HepG2 (cell line): ENCODE measurements around the gene BMI1. TPM values are rescaled to one million over a fixed set of nuclear protein-coding genes. Genes with fewer than 3 reads are reported as not detected.
A peak's percentile ranks its signal among the peaks of the same experiment; 100 is the strongest.

Source experiments
- ATAC-seq: fragments of 200-7000 bp; cut with Tn5 transposase; 3 replicates; pipeline ENCODE4 v1.9.1; 2020; ENCODE audit warnings: mild to moderate bottlenecking, moderate library complexity
- BruUV-seq: library from RNA; stranded (reverse); fragments of 400-500 nt; replicated peaks from 2 replicates; lab custom pipeline; 2021; lab: Mats Ljungman, UMichigan
- CTCF ChIA-PET: fragments of 300-600 bp; formaldehyde crosslinking; extraction: SDS; loops from one replicate; lab custom pipeline; 2021; ENCODE audit warnings: low total read pairs, inconsistent platforms, low intra/inter-chr PET ratio; lab: Yijun Ruan, JAX
- POLR2A ChIA-PET: fragments of 350-600 bp; sonication (Branson Sonifier 250); formaldehyde crosslinking; loops from one replicate; lab custom pipeline; 2020; ENCODE audit warnings: antibody characterized with exemption, inconsistent platforms; lab: Yijun Ruan, JAX
- DNase-seq: peaks from one replicate; pipeline ENCODE4 v3.0.0-alpha.2; 2015; ENCODE audit warnings: low spot score
- FAIRE-seq: peaks from 3 replicates; lab custom pipeline; 2011; peaks lifted over from hg19 to GRCh38; lab: Jason Lieb, UNC
- H2AFZ ChIP-seq: one replicate; pipeline ENCODE4 v1.6.1; 2011; ENCODE audit warnings: low read length, inconsistent platforms
- H3K27ac ChIP-seq: fragments of 300-600 bp; 3 replicates; pipeline ENCODE4 v1.8.0; 2011; ENCODE audit warnings: mixed run types, mild to moderate bottlenecking, mixed read lengths, low read length, inconsistent platforms; ENCODE audit not compliant: insufficient read depth; ENCODE audit errors: extremely low read length
- H3K27me3 ChIP-seq, 2 experiments: fragments of 200-600 bp in 1 of 2; 2 replicates in 1 of 2; 3 replicates in 1 of 2; pipeline versions ENCODE4 v1.6.0 to v1.8.0; 2011; ENCODE audit warnings: low read length in 2 of 2, mild to moderate bottlenecking in 2 of 2, moderate library complexity in 2 of 2, inconsistent platforms in 1 of 2; ENCODE audit not compliant: insufficient read depth in 2 of 2, control insufficient read depth in 1 of 2
- H3K36me3 ChIP-seq, 2 experiments: fragments of 200-600 bp in 1 of 2; replicated peaks in 1 of 2; 2 replicates in 1 of 2; 3 replicates in 1 of 2; pipeline versions ENCODE4 v1.5.1 to v1.8.0; 2011; ENCODE audit warnings: low read length in 2 of 2, inconsistent platforms in 1 of 2; ENCODE audit not compliant: insufficient read depth in 2 of 2, control insufficient read depth in 1 of 2
- H3K4me1 ChIP-seq: 2 replicates; pipeline ENCODE4 v1.5.1; 2012; ENCODE audit warnings: low read length, inconsistent platforms; ENCODE audit not compliant: insufficient read depth
- H3K4me2 ChIP-seq: 2 replicates; pipeline ENCODE4 v1.6.0; 2011; ENCODE audit warnings: low read depth, low read length, inconsistent platforms
- H3K4me3 ChIP-seq, 3 experiments: fragments of 200-600 bp in 1 of 3; sonication (generic), shearing (Covaris generic) in 1 of 3; replicated peaks in 1 of 3; 2 replicates each; pipeline ENCODE4 v1.5.1; 2011 to 2016; ENCODE audit warnings: low read length in 3 of 3, inconsistent platforms in 2 of 3, low read depth in 2 of 3, mild to moderate bottlenecking in 2 of 3, control low read depth in 1 of 3, mixed read lengths in 1 of 3; ENCODE audit not compliant: insufficient read depth in 1 of 3
- H3K79me2 ChIP-seq: one replicate; pipeline ENCODE4 v1.6.1; 2011; ENCODE audit warnings: low read length, inconsistent platforms; ENCODE audit not compliant: insufficient read depth
- H3K9ac ChIP-seq: 2 replicates; pipeline ENCODE4 v1.6.0; 2011; ENCODE audit warnings: mild to moderate bottlenecking, low read depth, low read length, inconsistent platforms; ENCODE audit not compliant: insufficient read depth
- H3K9me3 ChIP-seq: 2 replicates; pipeline ENCODE4 v1.5.1; 2012; ENCODE audit warnings: mild to moderate bottlenecking, low read length
- H4K20me1 ChIP-seq: 2 replicates; pipeline ENCODE4 v1.6.0; 2011; ENCODE audit warnings: inconsistent platforms, mild to moderate bottlenecking, low read length, moderate library complexity; ENCODE audit not compliant: insufficient read depth
- ATF1 ChIP-seq: IDR thresholded peaks from 2 replicates; pipeline ENCODE4 v1.6.1; 2016; ENCODE audit warnings: mild to moderate bottlenecking, control low read depth
- CBX2 ChIP-seq, 2 experiments: fragments of 200-600 bp in 1 of 2; sonication (generic); formaldehyde crosslinking in 1 of 2; IDR thresholded peaks; 2 replicates each; pipeline versions ENCODE4 v1.7.0 to v1.8.1; 2018 to 2022; ENCODE audit warnings: low read depth in 2 of 2, low read length in 1 of 2, mild to moderate bottlenecking in 1 of 2, missing genetic modification reagents in 1 of 2
- HDAC2 ChIP-seq: sonication (generic); formaldehyde crosslinking; IDR thresholded peaks from 2 replicates; pipeline ENCODE4 v1.4.0; 2020; ENCODE audit warnings: missing genetic modification reagents
- ISX ChIP-seq: sonication (generic); formaldehyde crosslinking; conservative IDR thresholded peaks from 2 replicates; pipeline ENCODE4 v1.5.0; 2020; ENCODE audit warnings: missing genetic modification reagents
- JDP2 ChIP-seq: sonication (generic); formaldehyde crosslinking; IDR thresholded peaks from 2 replicates; pipeline ENCODE4 v1.8.1; 2022; ENCODE audit warnings: missing genetic modification reagents, borderline replicate concordance
- MEIS2 ChIP-seq: sonication (generic); formaldehyde crosslinking; IDR thresholded peaks from 2 replicates; pipeline ENCODE4 v1.9.0; 2021; ENCODE audit warnings: mild to moderate bottlenecking, missing genetic modification reagents
- NR2F6 ChIP-seq, 2 experiments: IDR thresholded peaks; 2 replicates each; pipeline ENCODE4 v1.6.1; 2016; ENCODE audit warnings: antibody characterized with exemption in 1 of 2, mild to moderate bottlenecking in 1 of 2
- SP140L ChIP-seq: sonication (generic); formaldehyde crosslinking; IDR thresholded peaks from 2 replicates; pipeline ENCODE4 v1.4.0; 2020; ENCODE audit warnings: missing genetic modification reagents, borderline replicate concordance
- ZFP36 ChIP-seq: fragments of 150-350 bp; IDR thresholded peaks from 2 replicates; pipeline ENCODE4 v1.6.1; 2018; ENCODE audit warnings: borderline replicate concordance, low read length, low read depth; ENCODE audit not compliant: partially characterized antibody
- ZNF552 ChIP-seq: sonication (generic); formaldehyde crosslinking; IDR thresholded peaks from 2 replicates; pipeline ENCODE4 v1.9.0; 2022; ENCODE audit warnings: missing genetic modification reagents, mild to moderate bottlenecking, borderline replicate concordance
- WGBS: methylation state at CpG from one replicate; pipeline ENCODE4 v1.1.6; 2017; ENCODE audit warnings: low lambda C conversion rate; 5-methylcytosine and 5-hydroxymethylcytosine counted together
- in situ Hi-C: cut with HindIII; loops from 2 replicates; pipeline ENCODE4 v1.10.0; 2017; ENCODE audit warnings: low pct_unique_long_range_greater_than_20kb; ENCODE audit not compliant: extremely low pct_ligation_motif_present
- intact Hi-C: fragments of 100-400 bp; cut with micrococcal nuclease; formaldehyde crosslinking; loops from one replicate; pipeline ENCODE4 v1.10.0; 2022; ENCODE audit not compliant: unreplicated experiment
- polyA plus RNA-seq, 8 experiments: library from polyadenylated mRNA; depleted of rRNA in 3 of 8; stranded (reverse) in 7 of 8; unstranded in 1 of 8; fragments of >200 nt; fragmentation: Illumina TruSeq in 4 of 8; extraction: Trizol in 4 of 8; gene quantifications; 2 replicates each; pipeline versions ENCODE4 v1.2.1 to v1.2.3, GENCODE V29; 2011 to 2016; ENCODE audit warnings: low read depth in 4 of 8, missing spikeins in 1 of 8, mixed read lengths in 1 of 8; ENCODE audit not compliant: insufficient read depth in 1 of 8
- total RNA-seq, 5 experiments: library from RNA; depleted of rRNA; stranded (reverse); fragments of >200 nt; fragmentation: Illumina TruSeq; extraction: Trizol; gene quantifications; 2 replicates each; pipeline ENCODE4 v1.2.3, GENCODE V29; 2016; ENCODE audit warnings: low read depth in 1 of 5
- TF ChIP-seq, protein P1 (sequence below): sonication (generic); formaldehyde crosslinking; IDR thresholded peaks from 2 replicates; pipeline ENCODE4 v1.5.0; 2020; ENCODE audit warnings: mild to moderate bottlenecking, missing genetic modification reagents
- TF ChIP-seq, protein P2 (sequence below): sonication (generic); formaldehyde crosslinking; IDR thresholded peaks from 2 replicates; pipeline ENCODE4 v1.5.0; 2020; ENCODE audit warnings: missing genetic modification reagents
- TF ChIP-seq, protein P3 (sequence below): IDR thresholded peaks from 2 replicates; pipeline ENCODE4 v1.6.1; 2012; ENCODE audit warnings: inconsistent platforms
- TF ChIP-seq, protein P4 (sequence below): sonication (generic); formaldehyde crosslinking; conservative IDR thresholded peaks from 2 replicates; pipeline ENCODE4 v1.4.0; 2020; ENCODE audit warnings: missing genetic modification reagents

The BMI1 gene
- total and polyA plus RNA-seq, 2 of the 13 experiments (the other 11 are each of a cell fraction or from before 2014, with no cell fraction given): 30.5 to 44.0 TPM

DNA sequence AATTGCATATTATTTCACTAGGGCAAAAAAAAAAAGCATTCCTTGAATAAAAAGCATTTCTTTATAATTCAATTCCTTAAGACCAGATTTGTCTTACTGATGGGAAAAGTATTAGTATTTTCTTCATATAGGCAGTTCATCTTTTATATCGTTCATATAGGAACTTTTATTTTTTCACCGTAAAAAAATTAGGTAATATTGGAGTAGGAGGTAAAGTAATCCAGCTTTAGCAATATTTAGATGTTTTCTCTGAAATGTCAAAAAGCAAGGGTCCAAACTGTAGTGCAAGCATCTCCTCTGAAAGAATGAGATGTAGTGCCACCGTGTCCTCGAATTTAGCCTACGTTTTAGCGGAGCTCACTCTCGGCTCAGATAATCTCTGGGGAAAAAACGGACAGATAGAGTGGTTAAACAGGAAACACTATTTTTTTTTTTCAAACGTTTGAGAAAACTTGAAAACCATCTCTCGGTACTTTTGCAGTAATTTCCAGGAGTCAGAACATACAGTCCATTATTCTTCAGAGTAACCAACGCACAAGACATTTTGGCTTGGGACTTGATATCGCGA is 18.9 kb downstream of the BMI1 start (continued):
- peak; percentile 91 for TF ChIP-seq CBX2 (IDR thresholded peaks at IDR 0.05; ENCODE audit: low read depth, low read length)
- no peak for TF ChIP-seq CBX2 (CRISPR knock-in tag; IDR thresholded peaks at IDR 0.05; ENCODE audit: low read depth)
- TF ChIP-seq, protein P1, sequence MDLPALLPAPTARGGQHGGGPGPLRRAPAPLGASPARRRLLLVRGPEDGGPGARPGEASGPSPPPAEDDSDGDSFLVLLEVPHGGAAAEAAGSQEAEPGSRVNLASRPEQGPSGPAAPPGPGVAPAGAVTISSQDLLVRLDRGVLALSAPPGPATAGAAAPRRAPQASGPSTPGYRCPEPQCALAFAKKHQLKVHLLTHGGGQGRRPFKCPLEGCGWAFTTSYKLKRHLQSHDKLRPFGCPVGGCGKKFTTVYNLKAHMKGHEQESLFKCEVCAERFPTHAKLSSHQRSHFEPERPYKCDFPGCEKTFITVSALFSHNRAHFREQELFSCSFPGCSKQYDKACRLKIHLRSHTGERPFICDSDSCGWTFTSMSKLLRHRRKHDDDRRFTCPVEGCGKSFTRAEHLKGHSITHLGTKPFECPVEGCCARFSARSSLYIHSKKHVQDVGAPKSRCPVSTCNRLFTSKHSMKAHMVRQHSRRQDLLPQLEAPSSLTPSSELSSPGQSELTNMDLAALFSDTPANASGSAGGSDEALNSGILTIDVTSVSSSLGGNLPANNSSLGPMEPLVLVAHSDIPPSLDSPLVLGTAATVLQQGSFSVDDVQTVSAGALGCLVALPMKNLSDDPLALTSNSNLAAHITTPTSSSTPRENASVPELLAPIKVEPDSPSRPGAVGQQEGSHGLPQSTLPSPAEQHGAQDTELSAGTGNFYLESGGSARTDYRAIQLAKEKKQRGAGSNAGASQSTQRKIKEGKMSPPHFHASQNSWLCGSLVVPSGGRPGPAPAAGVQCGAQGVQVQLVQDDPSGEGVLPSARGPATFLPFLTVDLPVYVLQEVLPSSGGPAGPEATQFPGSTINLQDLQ: no peak
- TF ChIP-seq ATF1 (CRISPR knock-in tag): peak; percentile 79; the same call in 1 of the 2 replicates
- no peak for TF ChIP-seq ZFP36
- no peak for TF ChIP-seq HDAC2 (CRISPR knock-in tag)
- no peak for TF ChIP-seq JDP2 (CRISPR knock-in tag)

DNA sequence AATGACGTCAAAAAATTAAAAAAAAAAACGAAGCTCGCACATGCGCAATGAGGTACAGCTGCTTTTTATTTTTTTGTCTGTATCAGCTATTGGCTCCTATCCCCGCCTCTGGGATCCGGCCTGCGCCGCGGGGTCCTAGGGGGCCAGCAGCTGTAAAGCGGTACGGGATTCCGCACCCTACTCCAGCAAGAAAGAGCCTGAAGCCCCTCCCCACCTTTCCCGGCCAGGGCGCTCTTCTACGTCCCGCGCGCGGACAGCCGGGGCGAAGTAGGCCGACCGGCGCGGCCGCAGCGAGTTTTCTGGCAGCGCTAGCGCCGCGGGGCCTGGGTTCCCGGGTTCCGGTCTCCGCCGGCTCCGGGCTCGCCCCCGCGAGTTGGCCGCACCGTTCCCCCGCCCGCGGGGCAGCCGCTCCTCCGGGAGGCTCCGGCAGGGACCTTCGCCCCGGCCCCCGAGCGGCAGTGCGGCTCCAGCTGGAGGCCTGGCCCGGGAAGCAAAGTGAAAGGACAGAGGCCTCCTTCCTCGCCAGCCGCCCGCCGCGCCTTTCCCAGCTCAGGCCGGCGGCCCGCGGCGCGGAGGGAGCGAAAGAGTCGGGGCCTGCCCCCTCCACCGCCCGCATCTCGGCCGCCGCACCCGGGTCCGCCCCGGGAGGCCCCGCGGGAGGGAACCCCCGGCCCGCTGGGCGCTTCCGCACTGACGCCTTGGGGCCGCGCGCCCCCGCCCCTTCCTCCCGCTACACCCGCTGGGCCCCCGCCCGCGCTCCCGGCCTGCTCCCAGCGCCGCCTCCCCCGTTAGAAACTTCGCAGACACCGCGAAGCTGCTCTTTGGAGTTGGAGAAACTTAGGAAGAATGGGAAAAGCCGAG is 19.7 kb downstream of the BMI1 start:
- no peak for FAIRE-seq
- intact Hi-C loops: loop anchor here (1.0 to 5.0 kb wide), 3 partner anchors 16 to 210 kb away; no protein-coding TSS in a partner anchor
- TF ChIP-seq, protein P2, sequence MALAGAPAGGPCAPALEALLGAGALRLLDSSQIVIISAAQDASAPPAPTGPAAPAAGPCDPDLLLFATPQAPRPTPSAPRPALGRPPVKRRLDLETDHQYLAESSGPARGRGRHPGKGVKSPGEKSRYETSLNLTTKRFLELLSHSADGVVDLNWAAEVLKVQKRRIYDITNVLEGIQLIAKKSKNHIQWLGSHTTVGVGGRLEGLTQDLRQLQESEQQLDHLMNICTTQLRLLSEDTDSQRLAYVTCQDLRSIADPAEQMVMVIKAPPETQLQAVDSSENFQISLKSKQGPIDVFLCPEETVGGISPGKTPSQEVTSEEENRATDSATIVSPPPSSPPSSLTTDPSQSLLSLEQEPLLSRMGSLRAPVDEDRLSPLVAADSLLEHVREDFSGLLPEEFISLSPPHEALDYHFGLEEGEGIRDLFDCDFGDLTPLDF (CRISPR knock-in tag): 0 out of 2 replicates have a peak, but pooled peaks have one; percentile 22
- TF ChIP-seq ZNF552: no peak
- 0 out of 2 replicates have a peak, but pooled peaks have one; percentile 15 for TF ChIP-seq MEIS2 (CRISPR knock-in tag)
- TF ChIP-seq, protein P3, sequence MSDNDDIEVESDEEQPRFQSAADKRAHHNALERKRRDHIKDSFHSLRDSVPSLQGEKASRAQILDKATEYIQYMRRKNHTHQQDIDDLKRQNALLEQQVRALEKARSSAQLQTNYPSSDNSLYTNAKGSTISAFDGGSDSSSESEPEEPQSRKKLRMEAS: peak; percentile 49
- TF ChIP-seq NR2F6 (IDR thresholded peaks at IDR 0.05): no peak
- TF ChIP-seq NR2F6 (CRISPR knock-in tag; IDR thresholded peaks at IDR 0.05): no peak
- peak; percentile 76; the same call in 1 of the 2 replicates for TF ChIP-seq ISX (CRISPR knock-in tag)
- TF ChIP-seq, protein P4, sequence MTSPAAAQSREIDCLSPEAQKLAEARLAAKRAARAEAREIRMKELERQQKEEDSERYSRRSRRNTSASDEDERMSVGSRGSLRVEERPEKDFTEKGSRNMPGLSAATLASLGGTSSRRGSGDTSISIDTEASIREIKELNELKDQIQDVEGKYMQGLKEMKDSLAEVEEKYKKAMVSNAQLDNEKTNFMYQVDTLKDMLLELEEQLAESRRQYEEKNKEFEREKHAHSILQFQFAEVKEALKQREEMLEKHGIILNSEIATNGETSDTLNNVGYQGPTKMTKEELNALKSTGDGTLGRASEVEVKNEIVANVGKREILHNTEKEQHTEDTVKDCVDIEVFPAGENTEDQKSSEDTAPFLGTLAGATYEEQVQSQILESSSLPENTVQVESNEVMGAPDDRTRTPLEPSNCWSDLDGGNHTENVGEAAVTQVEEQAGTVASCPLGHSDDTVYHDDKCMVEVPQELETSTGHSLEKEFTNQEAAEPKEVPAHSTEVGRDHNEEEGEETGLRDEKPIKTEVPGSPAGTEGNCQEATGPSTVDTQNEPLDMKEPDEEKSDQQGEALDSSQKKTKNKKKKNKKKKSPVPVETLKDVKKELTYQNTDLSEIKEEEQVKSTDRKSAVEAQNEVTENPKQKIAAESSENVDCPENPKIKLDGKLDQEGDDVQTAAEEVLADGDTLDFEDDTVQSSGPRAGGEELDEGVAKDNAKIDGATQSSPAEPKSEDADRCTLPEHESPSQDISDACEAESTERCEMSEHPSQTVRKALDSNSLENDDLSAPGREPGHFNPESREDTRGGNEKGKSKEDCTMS (CRISPR knock-in tag): no peak
- no peak for TF ChIP-seq SP140L (CRISPR knock-in tag)

More for the DNA sequence above, 19.7 kb downstream of the BMI1 start:
- POLR2A ChIA-PET: interaction anchor here (0.8 to 1.7 kb wide), 10 partner anchors 14 to 342 kb away, joined by 3 to 23 read pairs (median 4); partner anchors contain the start of genes BMI1 and COMMD3
- Histone ChIP-seq H3K36me3 (no peaks in the 10 kb centered on the region), H3K4me1 (peaks cover 12% of the 10 kb centered on the region), H3K27ac (peak overlapping the region; percentile 75), H3K9ac (peak overlapping the region; percentile 85), H3K79me2 (no peaks in the 10 kb centered on the region), H4K20me1 (no peaks in the 10 kb centered on the region), H3K4me3 (peak overlapping the region; percentile 69 to 83 (median 71)), H3K4me2 (peak overlapping the region; percentile 90), H3K27me3 (peaks cover 0 to 46% of the 10 kb centered on the region in 2 experiments; a peak in 3 of 5 replicates), H2AFZ (peak overlapping the region; percentile 11), H3K9me3 (no peaks in the 10 kb centered on the region)
- WGBS: under 1% methylated on average over 14 of the region's 98 CpGs
- CTCF ChIA-PET: no interaction called here
- in situ Hi-C loops: no loop called here
- ATAC-seq (peak; percentile 84), DNase-seq (peak; percentile 41)
- TSS peak; percentile 79 for BruUV-seq
